GM18499 (cell line): ENCODE measurements around the gene PTP4A2.
A peak's percentile ranks its signal among the peaks of the same experiment; 100 is the strongest.

ENCODE experiments used
- ATAC-seq: cut with Tn5 transposase; IDR thresholded peaks from one replicate; pipeline ENCODE4 v1.9.1; 2021; ENCODE audit warnings: moderate number of reproducible peaks; ENCODE audit not compliant: insufficient read depth, unreplicated experiment

The PTP4A2 gene

GRCh38 chr1:31938184-31938975 lies at the start of gene PTP4A2:
TSS of gene PTP4A2 (minus strand) at chr1:31938368. CDS start at chr1:31919065, 19,303 bp downstream.
- peak; percentile 48 for ATAC-seq

- ATAC-seq, result no peak
Measured at GRCh38 chr1:31987135-31987619, 49.0 kb upstream of the PTP4A2 start.

GRCh38 chr1:31985430-31985829 lies 47.3 kb upstream of the PTP4A2 start:
- no peak for ATAC-seq

- no peak for ATAC-seq
Measured at GRCh38 chr1:31984419-31985347, 46.5 kb upstream of the PTP4A2 start.

- ATAC-seq, result no peak
Measured at GRCh38 chr1:31981972-31982371, 43.8 kb upstream of the PTP4A2 start.

- ATAC-seq, result no peak
Measured at GRCh38 chr1:31981456-31981839, 43.3 kb upstream of the PTP4A2 start.

- no peak for ATAC-seq
Measured at GRCh38 chr1:31980835-31981455, 42.8 kb upstream of the PTP4A2 start.

- ATAC-seq, result no peak
Measured at GRCh38 chr1:31978843-31979400, 40.8 kb upstream of the PTP4A2 start.

GRCh38 chr1:31977385-31978131 lies 39.4 kb upstream of the PTP4A2 start:
- no peak for ATAC-seq

- ATAC-seq, result no peak
Measured at GRCh38 chr1:31976401-31976800, 38.2 kb upstream of the PTP4A2 start.

GRCh38 chr1:31970873-31971272 lies 32.7 kb upstream of the PTP4A2 start:
- no peak for ATAC-seq

- no peak for ATAC-seq
Measured at GRCh38 chr1:31961536-31961935, 23.4 kb upstream of the PTP4A2 start.

GRCh38 chr1:31959521-31960340 lies 21.6 kb upstream of the PTP4A2 start:
- ATAC-seq, result no peak

GRCh38 chr1:31957701-31958674 lies 19.8 kb upstream of the PTP4A2 start:
- ATAC-seq, result no peak

- no peak for ATAC-seq
Measured at GRCh38 chr1:31955917-31956736, 18.0 kb upstream of the PTP4A2 start.

GRCh38 chr1:31954607-31955283 lies 16.6 kb upstream of the PTP4A2 start:
- ATAC-seq, result no peak
